Aorta (tissue), 5 donors: ENCODE measurements around the gene TET3. TPM values are rescaled to one million over a fixed set of nuclear protein-coding genes. Genes with fewer than 3 reads are reported as not detected.

Experiments used
- ATAC-seq: fragments of 200-7000 bp; cut with Tn5 transposase; one replicate; pipeline ENCODE4 v1.9.1; 2022; ENCODE audit warnings: moderate library complexity; ENCODE audit not compliant: low FRiP score
- DNase-seq, 2 donors: peaks; one replicate each; pipeline ENCODE4 v3.0.0-alpha.2; 2020
- H3K27ac ChIP-seq, 2 donors: one replicate each; pipeline ENCODE4 v1.5.1; 2013; ENCODE audit warnings: low read length in 2 of 2, mild to moderate bottlenecking in 2 of 2, moderate library complexity in 2 of 2, control low read depth in 1 of 2, inconsistent platforms in 1 of 2, low read depth in 1 of 2
- H3K27me3 ChIP-seq, 2 donors: one replicate each; pipeline ENCODE4 v1.6.1; 2013; ENCODE audit warnings: control low read depth in 1 of 2, low read length in 1 of 2, mild to moderate bottlenecking in 1 of 2, moderate library complexity in 1 of 2; ENCODE audit not compliant: insufficient read depth in 2 of 2, control insufficient read depth in 1 of 2
- H3K36me3 ChIP-seq, 2 donors: one replicate each; pipeline ENCODE4 v1.6.1; 2013; ENCODE audit warnings: control low read depth in 1 of 2, low read length in 1 of 2, mild to moderate bottlenecking in 1 of 2; ENCODE audit not compliant: insufficient read depth in 2 of 2, control insufficient read depth in 1 of 2
- H3K4me1 ChIP-seq, 2 donors: one replicate each; pipeline ENCODE4 v1.6.1; 2013; ENCODE audit warnings: low read length in 2 of 2, control low read depth in 1 of 2, mild to moderate bottlenecking in 1 of 2, moderate library complexity in 1 of 2; ENCODE audit not compliant: insufficient read depth in 2 of 2, control insufficient read depth in 1 of 2
- H3K4me3 ChIP-seq, 2 donors: one replicate each; pipeline ENCODE4 v1.5.1; 2013; ENCODE audit warnings: low read length in 2 of 2, control low read depth in 1 of 2, mild to moderate bottlenecking in 1 of 2
- H3K9me3 ChIP-seq: one replicate; pipeline ENCODE4 v1.6.1; 2013; ENCODE audit warnings: mild to moderate bottlenecking, low read length; ENCODE audit not compliant: control insufficient read depth
- WGBS, 2 donors: extraction: QIAGEN DNeasy Blood & Tissue Kit; methylation state at CpG; one replicate each; pipeline ENCODE4 v1.1.7; 2013; 5-methylcytosine and 5-hydroxymethylcytosine counted together
- intact Hi-C, 2 donors: fragments of 100-400 bp; cut with DNase I; formaldehyde crosslinking; loops; one replicate each; pipeline versions ENCODE4 v1.14.2 to v1.15.0; 2022
- polyA plus RNA-seq, 2 donors: library from polyadenylated mRNA; stranded (reverse); fragments of 200-250 nt; gene quantifications; one replicate each; pipeline ENCODE4 v1.2.3, GENCODE V29; 2013
- total RNA-seq, 2 donors: library from RNA; stranded (reverse); fragmentation: NEBNext Ultra II Directional; extraction: Animal tissue kit (Norgen Biotek cat#: 25700); gene quantifications; one replicate each; pipeline ENCODE4 v1.2.1, GENCODE V29; 2021
- donor health status: healthy with polysubstance abuse.
- donor health status: Bipolar disorder and iron deficiency.
- donor health status: DM: no; HTN: no; CAD: no.
- donor health status: DM: no; HTN: no; CAD: no.
- donor health status: DM: yes; HTN: yes; CAD: no.

The TET3 gene
- total and polyA plus RNA-seq, 4 donors, result 1.0 to 12.1 (median 5.7) TPM

DNA sequence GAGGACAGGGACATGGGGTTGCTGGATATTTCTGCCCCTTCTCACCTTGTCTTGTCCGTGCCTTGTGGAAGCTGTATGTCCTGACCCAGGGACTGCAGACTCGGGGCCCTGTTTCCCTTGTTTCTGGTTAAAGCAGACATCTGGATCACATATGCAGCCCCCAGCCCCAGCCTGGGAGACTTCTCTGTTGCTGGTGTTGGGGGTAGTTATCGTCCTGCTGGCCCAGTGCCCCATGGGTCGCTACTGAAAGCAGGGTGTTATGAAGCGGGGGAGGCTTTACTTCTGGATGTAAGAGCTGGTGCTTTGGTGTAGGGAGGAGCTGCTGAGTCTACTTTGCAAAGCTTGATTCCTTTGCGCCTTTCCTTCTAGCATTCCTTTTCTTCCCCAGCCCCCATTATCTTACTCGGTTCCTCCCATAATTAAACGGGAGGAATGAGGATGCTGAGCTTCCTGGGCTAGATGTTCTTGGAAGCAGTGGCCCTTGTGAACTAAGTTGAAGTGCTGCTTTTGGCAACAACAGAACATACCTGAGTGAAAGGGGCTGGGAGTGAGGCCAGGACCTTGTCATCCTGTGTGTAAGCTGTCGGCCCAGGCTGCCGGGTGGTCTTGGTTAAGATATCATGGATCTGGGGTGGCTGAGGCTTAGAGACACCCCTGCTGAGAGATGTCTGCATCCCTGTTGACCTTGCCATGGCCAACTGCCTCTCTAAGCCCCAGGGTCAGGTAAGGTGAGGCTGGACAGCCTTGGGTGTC is 3.4 kb downstream of the TET3 start:
- 34 to 37% methylated on average over 10 of the region's 10 CpGs for WGBS, 2 donors
- DNase-seq, result no peak
- H3K27ac ChIP-seq, result no peak overlapping the region
- no peak for ATAC-seq
- no peak overlapping the region for H3K4me3 ChIP-seq
- H3K27me3 ChIP-seq, result no peaks in the 10 kb centered on the region
- no peaks in the 10 kb centered on the region for H3K9me3 ChIP-seq
- intact Hi-C loops, result loop anchor here in 1 of 2 donors (5.0 kb wide), 1 partner anchor 61 kb away; the partner anchor contains the start of gene DGUOK
- no peaks in the 10 kb centered on the region for H3K4me1 ChIP-seq
- H3K36me3 ChIP-seq, result no peaks in the 10 kb centered on the region

DNA sequence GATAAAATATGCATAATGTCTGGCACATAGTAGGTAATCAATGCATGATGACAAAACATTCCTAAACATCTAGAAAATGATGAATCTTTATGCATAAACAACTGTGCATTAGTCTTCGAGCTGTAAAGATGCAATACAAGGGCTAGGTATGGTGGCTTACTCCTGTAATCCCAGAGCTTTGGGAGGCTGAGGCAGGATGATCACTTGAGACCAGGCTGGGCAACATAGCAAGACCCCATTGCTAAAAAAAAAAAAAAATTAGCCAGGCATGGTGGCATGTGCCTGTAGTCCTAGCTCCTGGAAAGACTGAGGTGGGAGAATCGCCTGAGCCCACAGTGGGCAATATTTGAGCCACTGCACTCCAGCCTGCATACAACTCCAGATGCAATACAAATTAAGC is 5.3 kb downstream of the TET3 start:
- Histone ChIP-seq H3K36me3 (no peaks in the 10 kb centered on the region), H3K4me1 (no peaks in the 10 kb centered on the region), H3K27ac (no peak overlapping the region), H3K27me3 (no peaks in the 10 kb centered on the region), H3K9me3 (no peaks in the 10 kb centered on the region), H3K4me3 (no peak overlapping the region)
- DNase-seq (no peak), ATAC-seq (no peak)
- WGBS, 2 donors, result 96 to 97% methylated on average over 2 of the region's 2 CpGs
- intact Hi-C loops, result loop anchor here in 1 of 2 donors (5.0 kb wide), 1 partner anchor 63 kb away; the partner anchor contains the start of gene DGUOK

DNA sequence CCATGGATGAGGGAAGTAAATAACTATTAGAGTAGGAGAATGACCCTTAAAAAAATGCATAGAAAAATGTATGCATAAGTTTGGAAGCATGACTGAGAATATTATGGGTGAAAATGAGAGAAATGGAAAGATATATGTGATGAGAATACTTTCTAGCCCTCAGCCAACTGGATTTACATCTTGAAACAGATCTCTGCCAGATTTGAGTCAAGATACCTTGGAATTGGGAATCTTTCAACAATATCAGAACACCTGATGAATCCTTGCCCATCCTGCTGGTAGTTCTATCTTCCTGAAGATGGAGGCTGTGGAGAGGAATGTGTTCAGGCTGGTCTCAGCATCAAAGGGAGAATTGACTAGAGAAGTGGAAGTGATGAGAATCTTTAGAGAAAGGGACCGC is 5.8 kb downstream of the TET3 start:
- intact Hi-C loops, result no loop called here
- no peaks in the 10 kb centered on the region for H3K36me3 ChIP-seq
- H3K27ac ChIP-seq, result no peak overlapping the region
- 96 to 100% methylated on average over 1 of the region's 1 CpG for WGBS, 2 donors
- no peaks in the 10 kb centered on the region for H3K9me3 ChIP-seq
- no peaks in the 10 kb centered on the region for H3K27me3 ChIP-seq
- ATAC-seq (no peak), DNase-seq (no peak)
- no peaks in the 10 kb centered on the region for H3K4me1 ChIP-seq
- no peak overlapping the region for H3K4me3 ChIP-seq

DNA sequence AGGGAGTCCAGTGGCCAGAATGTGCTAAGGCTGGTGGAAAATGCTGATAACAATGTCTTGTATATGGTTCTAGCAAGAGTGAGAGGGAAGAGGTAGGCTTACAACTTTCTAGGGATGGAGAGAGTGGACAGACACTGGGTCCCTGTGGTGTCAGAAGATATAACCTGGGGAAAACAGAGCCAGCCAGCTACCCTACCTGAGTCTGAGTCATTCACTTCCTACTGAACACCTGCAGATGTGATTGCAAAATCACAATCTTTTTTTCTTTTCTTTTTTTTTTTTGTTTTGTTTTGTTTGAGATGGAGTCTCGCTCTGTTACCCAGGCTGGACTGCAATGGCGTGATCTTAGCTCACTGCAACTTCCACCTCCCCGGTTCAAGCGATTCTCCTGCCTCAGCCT is 7.3 kb downstream of the TET3 start:
- WGBS, 2 donors, result 98% methylated on average over 4 of the region's 4 CpGs
- ATAC-seq (no peak), DNase-seq (no peak)
- Histone ChIP-seq H3K27me3 (no peaks in the 10 kb centered on the region), H3K4me1 (no peaks in the 10 kb centered on the region), H3K36me3 (no peaks in the 10 kb centered on the region), H3K4me3 (no peak overlapping the region), H3K9me3 (no peaks in the 10 kb centered on the region), H3K27ac (no peak overlapping the region)
- intact Hi-C loops, result no loop called here

DNA sequence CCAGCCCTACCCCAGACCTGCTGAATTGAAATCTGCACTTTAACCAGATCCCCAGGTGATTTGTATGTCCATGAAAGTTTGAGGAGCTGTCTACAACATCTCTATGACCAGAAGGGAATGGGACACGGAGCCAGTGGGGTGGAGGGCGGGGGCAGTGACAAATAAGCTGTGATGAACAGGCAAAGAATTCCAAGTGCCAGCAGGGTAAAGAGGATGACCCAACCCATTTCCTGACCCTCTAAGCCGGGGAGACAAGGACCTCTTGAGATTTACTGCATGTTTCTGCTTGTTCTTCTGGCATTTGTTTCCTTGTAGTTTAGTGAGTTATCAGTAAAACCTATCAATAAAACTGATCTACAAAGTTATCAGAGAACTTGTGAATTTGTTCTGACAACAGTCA is 8.7 kb downstream of the TET3 start:
- Histone ChIP-seq H3K27me3 (no peaks in the 10 kb centered on the region), H3K36me3 (no peaks in the 10 kb centered on the region), H3K4me1 (no peaks in the 10 kb centered on the region), H3K27ac (no peak overlapping the region), H3K4me3 (no peak overlapping the region), H3K9me3 (no peaks in the 10 kb centered on the region)
- WGBS, 2 donors, result 90 to 96% methylated on average over 3 of the region's 3 CpGs
- intact Hi-C loops, result no loop called here
- no peak for DNase-seq
- no peak for ATAC-seq

DNA sequence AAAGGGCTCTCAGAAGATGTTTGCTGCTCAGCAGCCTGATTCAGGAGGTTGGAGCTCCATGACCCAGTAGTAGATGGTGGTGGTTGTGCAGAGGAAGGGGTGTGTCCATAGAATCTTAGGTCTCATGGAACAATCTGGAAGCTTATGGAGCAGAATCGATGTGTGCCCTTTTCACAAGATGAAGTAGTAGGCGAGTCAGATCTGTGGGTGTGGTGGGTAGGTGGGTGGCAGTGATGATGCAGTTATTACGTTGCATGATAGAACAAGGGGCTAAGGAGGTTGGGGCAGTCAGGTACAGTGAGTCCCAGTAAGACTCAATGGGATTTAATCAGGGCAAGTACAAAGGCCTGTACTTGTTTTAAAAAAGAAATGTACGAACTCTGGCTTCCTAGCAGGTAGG is 9.1 kb downstream of the TET3 start:
- Histone ChIP-seq H3K4me3 (no peak overlapping the region), H3K9me3 (no peaks in the 10 kb centered on the region), H3K27ac (no peak overlapping the region), H3K36me3 (no peaks in the 10 kb centered on the region), H3K27me3 (no peaks in the 10 kb centered on the region), H3K4me1 (no peaks in the 10 kb centered on the region)
- intact Hi-C loops, result no loop called here
- no peak for ATAC-seq
- WGBS, 2 donors, result 86 to 94% methylated on average over 4 of the region's 4 CpGs
- DNase-seq, result no peak

DNA sequence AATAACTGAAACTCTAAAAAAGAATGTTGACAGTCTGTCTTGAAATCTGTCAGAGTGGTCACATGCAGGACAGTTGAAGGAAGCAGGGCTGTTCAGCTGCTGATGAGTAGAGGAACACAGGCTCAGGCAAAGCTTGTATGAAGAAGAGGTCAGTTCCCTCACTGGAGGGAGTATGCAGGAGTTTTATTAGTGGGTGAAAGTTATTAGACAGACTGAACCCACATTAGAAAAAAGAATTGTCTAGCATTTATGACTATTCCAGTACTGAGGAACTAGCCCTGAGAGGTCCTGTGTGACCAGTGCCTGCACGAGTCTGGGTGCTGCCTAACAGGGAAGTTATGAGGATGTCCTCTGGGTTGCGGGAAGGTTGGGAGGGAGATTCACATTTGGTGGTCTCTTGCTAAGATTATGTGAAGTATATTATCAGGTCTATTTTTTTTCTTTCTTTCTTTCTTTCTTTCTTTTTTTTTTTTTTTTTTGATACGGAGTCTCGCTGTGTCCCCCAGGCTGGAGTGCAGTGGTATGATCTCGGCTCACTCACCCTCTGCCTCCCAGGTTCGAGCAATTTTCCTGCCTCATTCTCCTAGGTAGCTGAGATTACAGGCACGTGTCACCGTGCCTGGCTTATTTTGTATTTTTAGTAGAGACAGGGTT is 9.6 kb downstream of the TET3 start:
- Histone ChIP-seq H3K27me3 (no peaks in the 10 kb centered on the region), H3K4me1 (no peaks in the 10 kb centered on the region), H3K27ac (no peak overlapping the region), H3K4me3 (no peak overlapping the region), H3K36me3 (no peaks in the 10 kb centered on the region), H3K9me3 (no peaks in the 10 kb centered on the region)
- no peak for ATAC-seq
- no peak for DNase-seq
- WGBS, 2 donors, result 92 to 96% methylated on average over 8 of the region's 8 CpGs
- intact Hi-C loops, result no loop called here

DNA sequence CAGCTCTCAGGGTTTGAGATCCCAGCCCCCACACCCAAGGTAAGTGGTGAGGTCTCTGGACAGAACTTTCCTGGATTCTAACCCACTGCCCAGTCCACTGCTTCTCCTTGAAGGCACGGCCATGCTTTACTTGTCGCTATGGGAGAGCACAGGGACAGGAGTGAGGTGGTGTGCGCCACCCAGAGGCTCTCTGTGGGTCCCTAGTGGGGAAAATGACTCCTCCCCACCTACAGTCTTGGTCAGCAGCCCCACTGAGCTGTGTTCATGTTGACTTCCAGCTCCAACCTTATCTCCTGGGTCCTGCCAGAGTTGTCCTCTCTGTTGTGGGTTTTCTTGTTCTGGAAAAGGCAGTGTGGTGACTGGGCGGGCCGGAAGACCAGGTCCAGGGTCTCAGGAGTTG is 11.1 kb downstream of the TET3 start:
- DNase-seq (no peak), ATAC-seq (no peak)
- Histone ChIP-seq H3K4me3 (no peak overlapping the region), H3K27ac (no peak overlapping the region), H3K27me3 (no peaks in the 10 kb centered on the region), H3K36me3 (no peaks in the 10 kb centered on the region), H3K4me1 (no peaks in the 10 kb centered on the region), H3K9me3 (no peaks in the 10 kb centered on the region)
- 95 to 96% methylated on average over 5 of the region's 5 CpGs for WGBS, 2 donors
- intact Hi-C loops, result no loop called here

DNA sequence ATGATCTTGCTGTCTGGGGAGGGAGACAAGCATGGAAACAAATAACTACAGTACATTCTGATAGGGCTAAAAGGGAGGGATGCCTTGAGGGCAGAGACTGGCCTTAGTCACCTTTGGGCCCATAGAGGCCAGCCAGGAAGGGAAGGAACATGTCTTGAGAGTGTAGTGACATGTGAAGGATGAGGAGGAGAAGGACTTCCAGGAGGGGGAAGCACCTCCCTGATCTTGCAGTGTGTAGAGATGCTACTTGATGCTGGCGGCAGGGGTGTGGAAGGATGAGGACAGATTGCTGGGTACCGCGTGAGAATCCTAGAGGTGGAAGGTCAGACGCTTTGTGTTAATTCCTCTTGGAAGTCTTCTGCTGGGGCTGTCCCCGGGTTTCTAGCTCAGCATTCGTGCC is 13.1 kb downstream of the TET3 start:
- H3K4me3 ChIP-seq, result no peak overlapping the region
- no peak for DNase-seq
- no peaks in the 10 kb centered on the region for H3K9me3 ChIP-seq
- WGBS, 2 donors, result 89 to 93% methylated on average over 6 of the region's 6 CpGs
- no peaks in the 10 kb centered on the region for H3K4me1 ChIP-seq
- ATAC-seq, result no peak
- H3K27me3 ChIP-seq, result no peaks in the 10 kb centered on the region
- intact Hi-C loops, result no loop called here
- H3K27ac ChIP-seq, result no peak overlapping the region
- no peaks in the 10 kb centered on the region for H3K36me3 ChIP-seq
